HG02798 (cell line): ENCODE data around the gene STARD13.

Source experiments
- ATAC-seq: cut with Tn5 transposase; IDR thresholded peaks from one replicate; pipeline ENCODE4 v1.9.1; 2021; ENCODE audit warnings: mild to moderate bottlenecking; ENCODE audit not compliant: unreplicated experiment, poor library complexity

The STARD13 gene

DNA sequence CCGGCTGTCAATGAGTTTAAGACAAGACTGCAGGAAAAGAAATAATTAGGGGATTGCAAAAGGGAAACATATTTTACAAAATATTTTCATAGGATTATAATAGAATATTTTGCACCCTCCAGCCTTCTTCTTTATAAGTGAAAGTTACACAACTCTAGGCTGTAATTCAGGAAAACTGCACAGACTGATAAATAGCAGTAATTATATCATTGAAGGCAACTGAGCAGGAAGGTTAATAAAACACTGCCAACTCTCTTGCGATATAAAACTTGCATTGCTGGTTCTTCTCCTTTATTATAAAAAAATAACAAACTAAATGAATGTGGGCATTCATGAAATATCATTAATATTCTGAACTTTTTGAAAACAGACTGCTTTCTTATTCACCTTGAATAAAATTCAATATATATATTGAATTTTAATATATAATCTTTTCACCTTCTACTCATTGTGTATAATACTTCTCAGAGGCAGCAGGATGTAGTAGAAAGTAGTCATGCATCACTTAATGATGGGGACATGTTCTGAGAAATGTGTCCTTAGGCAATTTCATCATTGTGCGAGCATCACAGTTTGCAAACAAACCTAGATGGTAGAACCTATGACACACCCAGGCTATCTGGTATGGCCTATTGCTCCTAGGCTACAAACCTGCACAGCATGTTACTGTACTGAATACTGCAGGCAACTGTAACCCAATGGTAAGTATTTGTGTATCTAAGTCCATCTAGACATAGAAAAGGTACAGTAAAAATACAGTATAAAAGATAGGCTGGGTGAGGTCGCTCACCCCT lies 24.9 kb upstream of the STARD13 start:
- no peak for ATAC-seq

DNA sequence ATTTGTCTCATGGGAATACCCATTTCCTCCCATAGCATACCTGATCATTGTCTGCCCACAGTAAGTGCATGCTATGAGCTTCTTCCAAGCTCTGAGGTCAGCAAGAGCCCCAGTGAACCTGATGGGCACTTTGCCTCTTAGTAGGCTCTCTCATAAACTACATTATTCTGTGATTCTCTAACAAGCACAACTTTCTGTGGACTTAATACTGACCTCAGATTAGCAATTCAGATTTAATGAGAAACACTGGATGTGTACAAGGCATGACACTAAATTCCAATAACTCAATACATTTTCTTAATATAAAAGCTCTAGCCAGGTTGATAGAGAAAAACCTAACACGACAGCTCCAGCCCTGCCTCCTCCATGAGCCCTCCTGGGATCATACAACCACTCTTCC lies 23.3 kb upstream of the STARD13 start:
- ATAC-seq, result no peak

DNA sequence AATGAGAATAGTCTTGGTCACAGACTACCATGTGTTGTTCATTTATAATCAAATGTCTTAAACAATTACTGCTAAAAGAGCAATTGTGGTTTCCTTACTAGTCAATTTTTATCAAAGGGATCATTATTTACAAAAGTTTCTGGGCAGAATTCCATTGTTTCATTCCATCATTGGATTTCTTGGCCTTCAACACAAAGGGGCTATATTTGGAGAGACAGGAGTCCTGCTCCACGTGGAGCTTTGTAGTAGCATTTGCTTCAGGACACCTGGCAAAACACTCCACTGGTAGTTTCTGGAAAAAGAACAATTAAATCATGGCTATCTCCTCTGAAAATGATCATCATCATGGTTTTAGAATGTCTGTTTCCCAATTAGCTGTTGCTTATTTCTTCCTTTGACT lies 22.3 kb upstream of the STARD13 start:
- no peak for ATAC-seq

DNA sequence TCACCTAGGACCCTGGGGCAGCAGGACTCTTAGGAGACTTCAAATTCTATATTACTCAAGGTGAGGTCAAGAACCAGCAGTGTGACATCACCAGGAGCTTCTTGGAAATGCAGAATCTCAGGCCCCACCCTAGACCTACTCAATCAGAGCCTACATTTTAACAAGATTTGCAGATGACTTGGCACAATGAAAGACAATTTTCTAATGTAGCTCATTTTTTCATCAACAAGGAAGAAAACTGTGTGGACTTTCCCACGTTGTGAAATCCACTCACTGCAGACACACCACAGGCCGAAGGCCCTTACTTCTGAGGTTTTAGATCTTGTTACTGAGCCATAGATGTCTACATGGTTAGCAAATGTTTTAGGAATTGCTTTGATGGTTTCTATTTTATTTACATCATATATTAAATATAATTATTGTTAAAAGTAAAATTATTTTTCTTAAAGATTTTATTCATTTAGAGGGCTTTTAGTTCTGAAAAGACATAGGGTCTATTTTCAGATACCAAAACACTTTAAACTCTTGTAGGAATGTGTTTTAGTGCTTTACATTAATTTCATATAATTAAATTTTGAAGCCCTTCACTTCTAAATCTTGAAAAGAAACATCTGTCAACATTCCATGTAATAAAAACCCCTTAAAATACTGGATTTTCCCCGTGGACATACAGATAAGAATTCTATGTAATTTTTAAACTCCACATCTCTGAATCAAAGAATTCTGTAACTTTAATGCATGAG lies 18.5 kb upstream of the STARD13 start:
- no peak for ATAC-seq

DNA sequence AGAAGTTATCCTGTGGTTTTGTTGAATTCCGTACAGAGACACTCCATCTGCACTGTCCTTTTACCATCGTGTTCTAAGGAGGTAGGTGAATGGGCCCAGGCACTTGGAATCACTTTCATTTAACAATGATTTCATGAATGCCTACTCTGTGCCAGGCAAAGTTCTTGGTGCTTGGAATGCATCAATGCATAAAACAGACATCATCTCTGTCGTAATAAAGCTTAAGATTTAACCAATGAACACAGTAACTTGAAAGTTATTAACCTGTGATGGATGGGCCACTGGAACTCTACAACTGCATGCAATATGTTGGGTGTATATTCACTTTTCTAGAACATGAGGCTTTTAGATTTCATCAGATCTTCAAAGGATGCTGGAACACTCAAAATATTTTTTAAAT lies 14.1 kb upstream of the STARD13 start:
- no peak for ATAC-seq

DNA sequence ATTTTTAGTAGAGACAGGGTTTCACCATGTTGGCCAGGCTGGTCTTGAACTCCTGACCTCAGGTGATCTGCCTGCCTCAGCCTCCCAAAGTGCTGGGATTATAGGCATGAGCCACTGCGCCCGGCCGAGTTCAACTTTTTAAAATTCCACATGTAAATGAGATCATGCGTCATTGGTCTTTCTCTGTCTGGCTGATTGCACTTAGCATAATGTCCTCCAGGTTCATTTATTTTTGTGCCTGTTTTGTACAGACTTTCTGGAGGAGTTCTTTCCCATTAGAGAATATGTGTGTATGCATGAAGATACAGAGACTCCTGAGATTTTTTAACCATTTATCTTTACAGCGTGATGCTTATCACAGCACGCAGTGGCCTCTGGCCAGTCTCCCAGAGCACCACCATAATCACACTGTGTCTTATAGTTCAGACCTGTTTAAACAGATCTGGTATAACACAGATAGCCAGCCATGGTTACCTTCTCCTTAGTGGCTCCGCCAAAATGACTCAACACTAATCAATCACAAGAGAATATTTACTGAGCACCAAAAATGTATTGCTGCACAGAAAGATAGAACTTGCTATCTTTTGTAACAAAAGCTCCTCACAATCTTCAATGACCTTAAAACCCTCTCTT lies 11.4 kb upstream of the STARD13 start:
- ATAC-seq, result no peak

DNA sequence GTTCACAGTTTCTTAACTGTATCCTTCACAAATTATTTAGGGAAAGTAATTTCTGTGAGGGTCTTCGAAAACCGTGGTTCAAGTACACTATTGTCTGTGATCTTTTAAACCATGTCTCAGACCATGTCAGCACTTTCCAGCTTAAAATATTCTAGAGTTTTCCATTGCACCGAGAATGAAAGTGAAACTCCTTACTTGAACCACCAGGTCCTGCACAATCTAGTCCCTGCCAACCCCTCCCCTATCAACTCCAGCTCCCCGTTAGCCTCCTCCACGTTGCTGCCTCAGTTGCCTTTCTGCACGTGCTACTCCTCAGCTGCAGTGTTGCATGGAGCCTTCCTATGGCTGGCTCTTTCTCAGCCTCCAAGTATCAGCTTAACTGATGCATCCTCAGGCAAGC lies 7.2 kb upstream of the STARD13 start:
- no peak for ATAC-seq

DNA sequence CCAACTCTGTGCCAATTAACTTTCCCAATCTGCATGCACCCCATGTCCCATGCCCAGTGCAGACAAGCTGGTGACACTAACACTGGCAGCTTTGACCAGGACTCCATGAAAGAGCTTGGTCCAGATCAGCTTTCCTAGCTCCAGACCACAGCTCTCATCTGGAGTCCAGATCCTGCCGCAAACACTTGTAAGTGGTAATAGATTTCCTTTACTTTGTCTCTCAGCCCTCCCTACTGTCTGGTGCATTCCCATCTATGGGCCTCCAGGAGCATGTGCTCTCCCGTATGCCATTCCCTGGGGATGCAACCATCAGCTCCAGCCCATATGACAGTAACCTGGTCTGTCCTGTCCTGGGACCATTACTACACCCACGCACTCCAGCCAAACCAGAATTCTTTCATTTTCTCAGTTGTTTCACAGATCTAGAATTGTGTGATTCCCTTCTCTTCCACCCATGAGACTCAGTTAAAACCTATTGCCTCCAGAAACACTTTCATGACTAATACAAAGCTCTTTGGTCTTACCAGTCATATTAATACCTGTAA lies 4.9 kb upstream of the STARD13 start:
- no peak for ATAC-seq

DNA sequence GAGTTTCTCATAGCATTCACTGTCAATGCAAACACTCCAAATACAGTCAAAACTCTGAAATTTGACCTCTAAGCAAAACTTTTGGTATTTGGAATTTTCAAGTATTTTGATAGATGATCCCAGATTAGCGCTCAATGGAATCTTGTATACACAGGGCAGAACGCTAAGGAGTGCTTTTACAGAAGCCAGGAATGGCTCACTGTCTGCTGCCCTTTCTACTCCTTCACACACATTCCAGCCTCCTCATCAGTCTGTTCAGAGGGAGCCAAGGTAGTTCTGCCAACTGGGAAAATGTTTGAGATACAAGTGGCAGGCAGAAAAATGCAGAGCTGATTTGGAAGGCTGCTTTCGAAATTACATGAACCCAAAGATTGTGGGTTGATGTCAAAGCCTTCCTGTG lies 4.4 kb upstream of the STARD13 start:
- no peak for ATAC-seq

DNA sequence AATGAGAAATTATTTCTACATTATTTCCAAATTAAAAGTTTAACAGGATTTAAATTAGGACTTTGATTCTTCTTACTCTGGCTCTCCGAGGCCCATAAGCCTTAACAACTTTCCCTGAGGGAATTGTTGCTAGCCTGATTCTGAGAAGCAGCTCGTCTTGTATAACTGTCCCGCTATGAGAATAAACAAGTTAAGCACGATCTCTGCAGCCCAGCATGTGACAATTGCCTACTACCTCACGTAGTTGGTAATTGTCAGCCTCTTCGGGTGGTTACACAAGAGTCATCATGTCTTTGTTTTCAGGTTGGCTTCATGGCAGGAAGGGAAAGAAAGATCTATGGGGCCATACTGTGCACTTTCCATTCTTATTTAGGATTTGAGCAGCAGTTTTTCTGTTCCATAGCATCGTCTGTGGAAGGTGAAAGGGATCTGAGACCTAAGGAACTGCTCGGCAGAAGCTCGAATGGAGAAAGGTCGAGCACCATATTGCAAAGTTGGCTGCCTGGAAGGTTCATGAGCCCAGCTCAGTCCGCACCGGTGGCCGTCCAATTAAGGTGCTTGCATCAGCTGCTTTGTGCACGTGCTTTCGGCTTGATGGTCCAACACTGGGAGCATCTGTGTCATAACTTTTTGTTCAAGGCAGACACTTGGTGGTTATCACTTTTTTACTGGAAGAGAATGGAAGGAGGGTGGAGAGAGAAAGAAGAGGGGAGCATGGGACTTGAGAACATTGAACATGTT lies 1.8 kb upstream of the STARD13 start:
- ATAC-seq, result no peak

DNA sequence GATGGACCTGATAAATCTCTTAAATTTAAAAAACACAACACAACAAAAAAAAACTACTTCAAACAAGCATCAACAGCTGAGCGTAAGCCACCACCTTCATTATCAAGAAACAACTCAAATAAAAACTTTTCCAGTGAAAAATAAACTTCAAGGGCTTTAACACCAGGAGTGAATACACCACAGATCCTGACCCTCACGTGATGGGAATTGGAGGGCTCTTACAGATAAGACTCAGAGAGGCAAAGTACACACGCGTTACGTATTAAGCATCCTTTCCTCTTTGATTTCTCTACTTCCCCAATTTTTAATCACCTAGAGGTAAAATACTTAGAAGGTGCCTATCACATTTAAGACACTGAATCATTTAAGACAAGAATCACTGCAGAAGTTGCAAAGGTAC lies 573 bp upstream of the STARD13 start:
- no peak for ATAC-seq

DNA sequence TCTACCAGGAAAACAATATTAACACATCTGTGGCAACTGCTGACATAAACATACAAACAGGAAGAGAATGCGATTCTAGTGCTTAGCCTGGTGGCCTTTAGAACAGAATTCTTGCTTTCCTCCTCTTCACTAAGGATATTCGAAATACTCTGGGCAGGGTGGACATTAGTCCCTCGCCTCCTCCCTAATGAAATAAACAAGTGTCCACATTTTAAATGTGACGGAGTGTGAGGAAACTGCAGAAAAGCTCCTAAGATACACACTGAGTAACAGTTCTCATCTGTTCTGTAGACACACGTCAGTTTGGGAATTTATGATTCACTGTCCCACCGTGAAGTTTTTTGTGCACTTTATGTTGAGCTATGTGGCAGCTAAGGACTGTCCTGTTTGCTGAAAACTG lies 639 bp downstream of the STARD13 start:
- peak; percentile 33 for ATAC-seq

DNA sequence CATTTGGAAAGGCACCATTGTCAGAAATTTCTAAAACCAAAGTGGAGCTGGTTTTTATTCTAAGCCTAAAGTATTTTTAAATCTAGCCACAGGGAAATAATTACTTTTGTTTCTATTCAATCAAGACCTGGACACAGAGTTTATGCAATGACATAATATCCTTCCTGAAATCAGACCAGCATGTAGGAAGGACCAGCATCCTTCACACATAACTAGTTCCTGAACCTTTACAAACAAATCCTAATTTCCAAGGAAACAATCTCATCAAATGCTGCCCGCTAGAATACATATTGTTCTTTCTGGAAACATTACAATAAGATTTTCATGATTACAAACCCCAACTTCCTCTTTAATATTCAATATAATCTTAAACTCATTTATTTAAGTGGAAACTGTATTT lies 1.5 kb downstream of the STARD13 start:
- no peak for ATAC-seq

DNA sequence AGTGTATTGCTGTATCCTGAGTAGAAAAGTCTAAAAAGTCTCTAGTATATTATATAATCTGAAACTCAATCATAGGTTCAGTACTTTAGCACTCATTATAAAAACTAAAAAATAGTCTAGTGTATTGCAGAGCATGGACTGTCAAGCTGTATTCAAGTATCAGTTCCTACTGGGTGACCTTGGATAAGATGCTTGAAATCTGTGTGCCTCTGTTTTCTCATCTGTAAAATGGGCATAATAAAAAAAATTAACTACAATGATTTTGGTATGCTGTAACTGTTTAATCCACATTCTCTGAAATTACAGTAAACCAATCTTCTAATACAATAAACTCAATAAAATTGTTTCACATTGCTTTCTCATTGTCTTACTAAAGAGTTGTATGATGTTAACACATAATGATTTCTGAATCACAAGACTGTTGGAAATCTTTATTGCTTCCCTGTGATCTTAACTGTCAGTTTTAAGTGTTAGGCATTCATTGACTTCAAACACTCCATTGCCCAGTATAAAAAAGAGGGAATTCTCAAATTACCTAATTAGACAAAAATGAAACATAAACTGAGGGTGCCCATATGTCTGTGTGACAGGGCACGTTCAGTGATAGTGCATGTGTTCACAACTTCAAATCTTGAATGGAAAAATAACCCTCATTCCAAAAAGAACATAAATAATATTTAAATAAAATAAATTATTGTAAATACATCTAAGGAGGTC lies 2.2 kb downstream of the STARD13 start:
- no peak for ATAC-seq

DNA sequence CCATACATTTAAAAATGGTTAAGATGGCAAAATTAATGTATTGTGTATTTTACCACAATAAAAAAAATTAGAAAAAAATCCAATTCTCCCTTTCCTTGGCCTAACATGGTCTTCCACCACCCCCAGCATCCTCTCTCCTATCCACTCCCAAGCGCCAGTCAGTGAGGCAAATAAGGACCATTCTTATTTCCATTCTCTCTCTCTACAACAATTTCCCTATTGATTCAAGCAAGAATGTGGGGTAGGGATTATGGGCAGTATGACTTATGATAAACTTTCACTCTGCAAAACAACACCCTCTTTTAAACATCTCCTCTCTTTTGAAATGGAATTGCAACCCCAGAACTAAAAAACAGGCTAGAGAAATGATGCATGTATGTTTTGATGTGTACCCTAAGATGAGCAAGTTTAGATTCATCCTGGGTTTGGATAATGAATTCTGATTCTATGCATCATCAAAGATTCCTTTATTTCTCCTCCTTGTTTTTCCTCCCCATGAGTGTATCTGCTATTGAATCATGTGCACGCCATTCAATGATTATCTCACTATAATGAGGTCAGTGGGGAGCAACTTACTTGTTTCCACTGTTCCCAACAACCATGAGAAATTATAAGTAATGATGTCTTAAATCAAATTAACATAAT lies 3.5 kb downstream of the STARD13 start:
- no peak for ATAC-seq

DNA sequence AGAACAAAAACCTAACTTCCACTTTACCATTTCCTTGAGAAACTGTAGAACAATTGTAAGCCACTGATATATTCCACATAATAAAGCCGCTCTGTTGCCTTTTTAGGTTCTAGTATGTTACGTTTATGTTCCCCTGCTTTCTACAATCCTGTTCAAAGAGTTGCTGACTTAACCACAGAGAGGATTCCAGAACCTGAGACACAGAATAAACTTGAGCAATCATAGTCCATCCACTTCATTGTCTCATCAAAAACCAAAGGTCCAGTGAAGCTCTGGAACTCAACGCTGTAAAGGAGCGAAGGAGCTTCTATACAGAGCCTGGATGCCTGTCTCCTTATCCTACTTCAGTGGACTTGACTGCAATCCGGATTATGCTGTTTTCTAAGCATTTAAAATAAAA lies 4.6 kb downstream of the STARD13 start:
- no peak for ATAC-seq

DNA sequence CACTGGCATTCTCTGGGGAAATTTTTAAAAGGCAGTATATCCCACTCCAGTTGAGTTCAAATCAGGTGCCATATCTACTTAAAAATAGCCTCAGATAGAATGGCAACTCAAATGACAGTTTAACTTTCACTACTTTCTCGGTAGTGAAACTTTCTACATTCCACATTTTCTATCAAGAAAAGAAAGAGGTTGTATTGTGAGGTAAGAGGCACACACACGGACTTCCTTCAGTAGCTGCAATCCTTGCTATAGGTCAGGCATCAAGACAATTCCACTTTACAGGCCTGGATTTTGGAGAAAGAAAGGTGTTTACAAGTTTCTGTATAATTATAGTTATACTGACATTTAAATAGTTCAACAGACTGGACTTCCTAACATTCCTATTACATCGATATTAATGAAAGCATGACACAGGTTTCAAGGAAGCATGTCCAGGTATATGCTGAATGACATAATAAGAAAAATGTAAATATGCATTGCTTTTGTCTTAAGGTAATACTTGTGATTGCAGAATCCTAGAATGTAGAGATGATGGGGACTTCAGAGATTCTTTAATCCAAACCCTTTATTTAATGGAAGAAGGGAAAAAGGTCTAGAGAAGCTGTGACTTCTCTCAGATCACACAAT lies 5.2 kb downstream of the STARD13 start:
- ATAC-seq, result no peak

DNA sequence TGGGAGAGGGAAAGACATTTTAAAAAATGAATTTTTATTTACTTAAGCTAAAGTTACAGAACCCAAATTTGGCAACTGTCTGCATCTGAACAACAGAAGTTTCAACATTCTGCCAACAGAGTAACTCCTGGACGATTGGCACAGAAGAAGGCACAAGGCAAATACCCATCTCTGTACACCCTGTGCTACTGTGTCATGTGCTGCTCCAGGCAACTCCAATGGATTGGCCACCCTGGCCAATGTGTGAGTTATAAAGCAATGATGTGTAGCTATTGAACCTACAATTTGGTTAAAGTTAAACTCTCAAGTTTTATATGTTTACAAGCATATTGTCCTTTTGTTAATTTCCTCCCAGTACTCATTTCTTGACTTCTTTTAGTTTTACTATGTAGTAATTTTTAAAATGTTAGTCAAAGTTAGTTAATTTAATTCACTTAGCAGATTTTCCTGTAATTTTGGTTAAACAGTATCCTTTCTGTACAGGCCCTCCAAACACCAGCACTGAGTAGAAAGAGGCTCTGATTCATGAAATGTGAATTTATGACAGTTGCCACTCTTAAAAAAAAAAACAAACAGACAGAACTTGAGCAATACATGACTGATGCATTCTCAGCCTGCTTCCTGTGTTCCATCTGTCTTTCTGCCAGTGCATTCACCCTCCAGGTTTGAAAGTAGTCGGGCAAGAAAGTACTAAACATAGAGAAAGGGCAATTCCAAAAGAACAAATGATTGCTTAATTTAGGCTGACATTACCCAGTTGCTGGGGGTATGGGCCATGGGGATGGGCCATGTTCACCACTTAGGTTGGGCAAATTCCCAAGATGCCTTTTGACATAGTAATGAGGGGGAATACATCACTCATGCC lies 5.9 kb downstream of the STARD13 start:
- ATAC-seq, result no peak
